SU-DHL-6 (cell line): ENCODE data around the gene ZNF726.

Experiments used
- CTCF ChIP-seq: fragments of 200-600 bp; sonication (generic); IDR thresholded peaks from one replicate; pipeline ENCODE4 v1.5.1; 2017; ENCODE audit warnings: antibody characterized with exemption, mild to moderate bottlenecking, low read length, moderate library complexity; ENCODE audit not compliant: insufficient read depth, poor library complexity, severe bottlenecking
- EZH2phosphoT487 ChIP-seq: fragments of 200-600 bp; sonication (generic), shearing (Covaris generic); conservative IDR thresholded peaks from 2 replicates; pipeline ENCODE4 v1.6.1; 2018; ENCODE audit warnings: mild to moderate bottlenecking, antibody characterized with exemption, low read length, moderate library complexity, mixed read lengths

- TF ChIP-seq CTCF = no peak
- TF ChIP-seq EZH2phosphoT487 = no peak
These were observed 67.2 kb downstream of the ZNF726 start for GRCh38 chr19:23981863-23982262.
